HEK293 (cell line): ENCODE data around the gene CNOT11.

Experiments used
- CTCF ChIA-PET: fragments of 350-600 bp; formaldehyde crosslinking; extraction: SDS; loops from one replicate; lab custom pipeline; 2021; ENCODE audit warnings: antibody characterized with exemption; lab: Yijun Ruan, JAX
- POLR2A ChIA-PET: fragments of 300-600 bp; formaldehyde crosslinking; extraction: SDS; loops from one replicate; lab custom pipeline; 2020; ENCODE audit warnings: antibody characterized with exemption, inconsistent platforms; lab: Yijun Ruan, JAX
- H3K27ac ChIP-seq: fragments of 200-500 bp; sonication (Bioruptor generic); 2 replicates; pipeline ENCODE4 v1.5.1; 2014; ENCODE audit warnings: low read depth, low read length, control low read depth, inconsistent platforms; ENCODE audit errors: extremely low read depth
- H3K36me3 ChIP-seq, 2 experiments: fragments of 200-500 bp in 1 of 2; sonication (Bioruptor generic) in 1 of 2; 1 replicate in 1 of 2; 2 replicates in 1 of 2; pipeline ENCODE4 v1.5.1; 2014 to 2017; ENCODE audit warnings: inconsistent platforms in 2 of 2, low read length in 2 of 2; ENCODE audit not compliant: control insufficient read depth in 2 of 2, insufficient read depth in 1 of 2
- H3K4me1 ChIP-seq: fragments of 200-500 bp; sonication (Bioruptor generic); 2 replicates; pipeline ENCODE4 v1.5.1; 2014; ENCODE audit warnings: mild to moderate bottlenecking, low read length, inconsistent platforms; ENCODE audit not compliant: control insufficient read depth, insufficient read depth
- H3K4me3 ChIP-seq: 2 replicates; pipeline ENCODE4 v1.5.1; 2011; ENCODE audit warnings: low read depth, mild to moderate bottlenecking, control low read depth, low read length, moderate library complexity
- H3K9me3 ChIP-seq: fragments of 200-500 bp; sonication (Bioruptor generic); 2 replicates; pipeline ENCODE4 v1.5.1; 2014; ENCODE audit warnings: low read depth, low read length, inconsistent platforms; ENCODE audit not compliant: control insufficient read depth, insufficient read depth
- BCL6B ChIP-seq: fragments of 450-650 bp; formaldehyde crosslinking; IDR thresholded peaks from 2 replicates; pipeline ENCODE4 v1.5.1; 2017; ENCODE audit warnings: missing biosample characterization, missing genetic modification characterization
- CTCF ChIP-seq: fragments of 450-650 bp; formaldehyde crosslinking; IDR thresholded peaks from 2 replicates; pipeline ENCODE4 v1.5.1; 2016; ENCODE audit warnings: missing biosample characterization, missing genetic modification characterization
- HOXD13 ChIP-seq: sonication (generic); formaldehyde crosslinking; IDR thresholded peaks from 2 replicates; pipeline ENCODE4 v1.8.0; 2022; ENCODE audit warnings: missing genetic modification reagents, borderline replicate concordance
- KLF17 ChIP-seq: fragments of 450-650 bp; formaldehyde crosslinking; IDR thresholded peaks from 2 replicates; pipeline ENCODE4 v1.5.1; 2016; ENCODE audit warnings: missing biosample characterization, missing genetic modification characterization
- MEIS1 ChIP-seq: sonication (generic); formaldehyde crosslinking; IDR thresholded peaks from 2 replicates; pipeline ENCODE4 v1.8.1; 2022; ENCODE audit warnings: missing genetic modification reagents, mild to moderate bottlenecking, borderline replicate concordance
- PATZ1 ChIP-seq: fragments of 450-650 bp; formaldehyde crosslinking; IDR thresholded peaks from 2 replicates; pipeline ENCODE4 v1.5.1; 2016; ENCODE audit warnings: missing biosample characterization, missing genetic modification characterization
- SP3 ChIP-seq: fragments of 450-650 bp; formaldehyde crosslinking; IDR thresholded peaks from 2 replicates; pipeline ENCODE4 v1.5.1; 2016; ENCODE audit warnings: missing biosample characterization, missing genetic modification characterization
- ZBTB11 ChIP-seq: fragments of 450-650 bp; formaldehyde crosslinking; conservative IDR thresholded peaks from 2 replicates; pipeline ENCODE4 v1.5.1; 2016; ENCODE audit warnings: low read depth, missing biosample characterization, missing genetic modification characterization
- ZBTB17 ChIP-seq: fragments of 450-650 bp; formaldehyde crosslinking; IDR thresholded peaks from 2 replicates; pipeline ENCODE4 v1.5.1; 2016; ENCODE audit warnings: missing biosample characterization, missing genetic modification characterization
- ZIC2 ChIP-seq: fragments of 450-650 bp; formaldehyde crosslinking; IDR thresholded peaks from 2 replicates; pipeline ENCODE4 v1.5.1; 2016; ENCODE audit warnings: missing biosample characterization, missing genetic modification characterization
- ZNF155 ChIP-seq: fragments of 450-650 bp; formaldehyde crosslinking; IDR thresholded peaks from 2 replicates; pipeline ENCODE4 v1.5.1; 2016; ENCODE audit warnings: missing biosample characterization, missing genetic modification characterization
- ZNF211 ChIP-seq: fragments of 450-650 bp; formaldehyde crosslinking; IDR thresholded peaks from 2 replicates; pipeline ENCODE4 v1.5.1; 2016; ENCODE audit warnings: low read depth, missing biosample characterization, missing genetic modification characterization
- ZNF221 ChIP-seq: fragments of 450-650 bp; formaldehyde crosslinking; IDR thresholded peaks from 2 replicates; pipeline ENCODE4 v1.5.1; 2017; ENCODE audit warnings: missing biosample characterization, missing genetic modification characterization, borderline replicate concordance
- ZNF266 ChIP-seq: fragments of 450-650 bp; formaldehyde crosslinking; IDR thresholded peaks from 2 replicates; pipeline ENCODE4 v1.5.1; 2016; ENCODE audit warnings: missing biosample characterization, missing genetic modification characterization, low read depth
- ZNF280D ChIP-seq: fragments of 450-650 bp; formaldehyde crosslinking; IDR thresholded peaks from 2 replicates; pipeline ENCODE4 v1.5.1; 2016; ENCODE audit warnings: missing biosample characterization, missing genetic modification characterization
- ZNF529 ChIP-seq: fragments of 450-650 bp; formaldehyde crosslinking; IDR thresholded peaks from 2 replicates; pipeline ENCODE4 v1.5.1; 2017; ENCODE audit warnings: missing genetic modification characterization, missing biosample characterization; ENCODE audit not compliant: insufficient replicate concordance
- ZNF558 ChIP-seq: fragments of 450-650 bp; formaldehyde crosslinking; IDR thresholded peaks from 2 replicates; pipeline ENCODE4 v1.5.1; 2016; ENCODE audit warnings: missing biosample characterization, missing genetic modification characterization
- ZNF600 ChIP-seq: fragments of 450-650 bp; formaldehyde crosslinking; IDR thresholded peaks from 2 replicates; pipeline ENCODE4 v1.5.1; 2016; ENCODE audit warnings: missing biosample characterization, missing genetic modification characterization
- ZNF677 ChIP-seq: fragments of 450-650 bp; IDR thresholded peaks from 2 replicates; pipeline ENCODE4 v1.5.0; 2018; ENCODE audit warnings: missing biosample characterization, mild to moderate bottlenecking, missing genetic modification characterization, moderate library complexity
- ZNF843 ChIP-seq: fragments of 450-650 bp; formaldehyde crosslinking; IDR thresholded peaks from 2 replicates; pipeline ENCODE4 v1.5.1; 2016; ENCODE audit warnings: missing biosample characterization, missing genetic modification characterization
- ZSCAN18 ChIP-seq: fragments of 450-650 bp; formaldehyde crosslinking; IDR thresholded peaks from 2 replicates; pipeline ENCODE4 v1.5.1; 2016; ENCODE audit warnings: missing biosample characterization, missing genetic modification characterization
- ZSCAN30 ChIP-seq: fragments of 450-650 bp; IDR thresholded peaks from 2 replicates; pipeline ENCODE4 v1.5.1; 2018; ENCODE audit warnings: missing biosample characterization, mild to moderate bottlenecking, missing genetic modification characterization, moderate library complexity

The CNOT11 gene

GRCh38 chr2:101253013-101253702 lies 472 bp downstream of the CNOT11 start:
- CTCF ChIA-PET: interaction anchor here (0.8 to 4.1 kb wide), 5 partner anchors 13 to 217 kb away, joined by 3 to 24 read pairs (median 3); no protein-coding TSS in a partner anchor
- POLR2A ChIA-PET: interaction anchor here (1.1 to 2.6 kb wide), 9 partner anchors 12 to 251 kb away, joined by 3 to 8 read pairs (median 4); partner anchors contain the start of genes RNF149, RPL31 and TBC1D8
- peaks cover 4 to 15% of the 10 kb centered on the region in 2 experiments; a peak in 2 of 3 replicates for H3K36me3 ChIP-seq
- peak overlapping the region; percentile 87 for H3K27ac ChIP-seq
- no peaks in the 10 kb centered on the region for H3K9me3 ChIP-seq
- H3K4me3 ChIP-seq: peak overlapping the region; percentile 98
- H3K4me1 ChIP-seq: 0 out of 2 replicates have a peak, but pooled peaks cover 2% of the 10 kb centered on the region
- no peak for TF ChIP-seq ZNF843 (tag by site-specific recombination)
- TF ChIP-seq ZIC2 (tag by site-specific recombination): no peak
- TF ChIP-seq BCL6B: no peak
- no peak for TF ChIP-seq MEIS1 (CRISPR knock-in tag)
- no peak for TF ChIP-seq ZNF221
- TF ChIP-seq ZNF266 (tag by site-specific recombination): no peak
- no peak for TF ChIP-seq ZNF529 (tag by site-specific recombination)
- peak; percentile 18; the same call in 1 of the 2 replicates for TF ChIP-seq CTCF (tag by site-specific recombination)
- TF ChIP-seq HOXD13 (CRISPR knock-in tag): no peak
- no peak for TF ChIP-seq KLF17
- no peak for TF ChIP-seq PATZ1 (tag by site-specific recombination)
- no peak for TF ChIP-seq ZNF211 (tag by site-specific recombination)
- no peak for TF ChIP-seq ZNF677 (tag by site-specific recombination)
- no peak for TF ChIP-seq ZNF558 (tag by site-specific recombination)
- peak; percentile 10; the same call in 1 of the 2 replicates for TF ChIP-seq ZBTB11 (tag by site-specific recombination)
- peak; percentile 41; the same call in 1 of the 2 replicates for TF ChIP-seq ZSCAN30
- TF ChIP-seq ZNF155 (tag by site-specific recombination): no peak
- TF ChIP-seq ZBTB17 (tag by site-specific recombination): peak; percentile 80; the same call in 1 of the 2 replicates
- TF ChIP-seq ZNF600 (tag by site-specific recombination): no peak
- TF ChIP-seq SP3 (tag by site-specific recombination): peak; percentile 41; the same call in 1 of the 2 replicates
- TF ChIP-seq ZSCAN18 (tag by site-specific recombination): no peak
- TF ChIP-seq ZNF280D (tag by site-specific recombination): no peak
